Suprapubic skin (tissue), 3 donors: ENCODE data around the gene DSCAML1.

Source experiments
- EP300 ChIP-seq: sonication (generic); formaldehyde crosslinking; IDR thresholded peaks from one replicate; pipeline ENCODE4 v1.6.1; 2017; ENCODE audit warnings: antibody characterized with exemption
- TF ChIP-seq, protein P1 (sequence below), 2 donors: fragments of 200-600 bp in 1 of 2; fragments of 450-650 bp in 1 of 2; sonication (generic) in 1 of 2; IDR thresholded peaks; one replicate each; pipeline ENCODE4 v1.5.1; 2016 to 2019; ENCODE audit warnings: antibody characterized with exemption in 2 of 2, mild to moderate bottlenecking in 1 of 2, moderate library complexity in 1 of 2

DNA sequence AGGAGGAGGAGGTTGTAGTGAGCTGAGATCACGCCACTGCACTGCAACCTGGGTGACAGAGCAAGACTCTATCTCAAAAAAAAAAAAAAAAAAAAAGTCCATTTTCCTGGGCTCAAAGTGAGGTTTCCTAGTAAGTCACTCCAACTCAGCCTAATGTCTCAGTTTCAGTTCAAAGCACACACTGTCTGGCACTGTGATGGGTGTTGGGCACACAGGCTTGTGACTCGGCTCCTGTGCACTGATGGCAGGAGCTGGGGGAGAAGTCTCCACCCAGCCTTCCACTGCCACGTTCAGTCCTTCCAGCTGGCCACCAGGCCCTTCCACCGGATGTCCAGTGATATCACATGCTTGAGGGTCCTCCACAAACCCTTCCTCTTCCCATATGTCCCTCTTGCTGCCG is 283.4 kb downstream of the DSCAML1 start:
- TF ChIP-seq, protein P1, sequence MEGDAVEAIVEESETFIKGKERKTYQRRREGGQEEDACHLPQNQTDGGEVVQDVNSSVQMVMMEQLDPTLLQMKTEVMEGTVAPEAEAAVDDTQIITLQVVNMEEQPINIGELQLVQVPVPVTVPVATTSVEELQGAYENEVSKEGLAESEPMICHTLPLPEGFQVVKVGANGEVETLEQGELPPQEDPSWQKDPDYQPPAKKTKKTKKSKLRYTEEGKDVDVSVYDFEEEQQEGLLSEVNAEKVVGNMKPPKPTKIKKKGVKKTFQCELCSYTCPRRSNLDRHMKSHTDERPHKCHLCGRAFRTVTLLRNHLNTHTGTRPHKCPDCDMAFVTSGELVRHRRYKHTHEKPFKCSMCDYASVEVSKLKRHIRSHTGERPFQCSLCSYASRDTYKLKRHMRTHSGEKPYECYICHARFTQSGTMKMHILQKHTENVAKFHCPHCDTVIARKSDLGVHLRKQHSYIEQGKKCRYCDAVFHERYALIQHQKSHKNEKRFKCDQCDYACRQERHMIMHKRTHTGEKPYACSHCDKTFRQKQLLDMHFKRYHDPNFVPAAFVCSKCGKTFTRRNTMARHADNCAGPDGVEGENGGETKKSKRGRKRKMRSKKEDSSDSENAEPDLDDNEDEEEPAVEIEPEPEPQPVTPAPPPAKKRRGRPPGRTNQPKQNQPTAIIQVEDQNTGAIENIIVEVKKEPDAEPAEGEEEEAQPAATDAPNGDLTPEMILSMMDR (IDR thresholded peaks at IDR 0.05), result no peak
- no peak for TF ChIP-seq EP300
